Measurements from ENCODE around the gene VSIG10L2. TPM values are rescaled to one million over a fixed set of nuclear protein-coding genes. Genes with fewer than 3 reads are reported as not detected.
"Not testable (repeated sequence)": the region's sequence is repeated elsewhere in the genome, so short reads cannot be mapped to it uniquely, and the experiment has no call there.

Gene VSIG10L2
- total RNA-seq, 1 experiment from 2014 or later = not detected

- intact Hi-C loops (cut with micrococcal nuclease; ENCODE audit: unreplicated experiment) = no loop called here
- TF ChIP-seq, protein P1, sequence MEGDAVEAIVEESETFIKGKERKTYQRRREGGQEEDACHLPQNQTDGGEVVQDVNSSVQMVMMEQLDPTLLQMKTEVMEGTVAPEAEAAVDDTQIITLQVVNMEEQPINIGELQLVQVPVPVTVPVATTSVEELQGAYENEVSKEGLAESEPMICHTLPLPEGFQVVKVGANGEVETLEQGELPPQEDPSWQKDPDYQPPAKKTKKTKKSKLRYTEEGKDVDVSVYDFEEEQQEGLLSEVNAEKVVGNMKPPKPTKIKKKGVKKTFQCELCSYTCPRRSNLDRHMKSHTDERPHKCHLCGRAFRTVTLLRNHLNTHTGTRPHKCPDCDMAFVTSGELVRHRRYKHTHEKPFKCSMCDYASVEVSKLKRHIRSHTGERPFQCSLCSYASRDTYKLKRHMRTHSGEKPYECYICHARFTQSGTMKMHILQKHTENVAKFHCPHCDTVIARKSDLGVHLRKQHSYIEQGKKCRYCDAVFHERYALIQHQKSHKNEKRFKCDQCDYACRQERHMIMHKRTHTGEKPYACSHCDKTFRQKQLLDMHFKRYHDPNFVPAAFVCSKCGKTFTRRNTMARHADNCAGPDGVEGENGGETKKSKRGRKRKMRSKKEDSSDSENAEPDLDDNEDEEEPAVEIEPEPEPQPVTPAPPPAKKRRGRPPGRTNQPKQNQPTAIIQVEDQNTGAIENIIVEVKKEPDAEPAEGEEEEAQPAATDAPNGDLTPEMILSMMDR (IDR thresholded peaks at IDR 0.05; ENCODE audit: insufficient read depth in 1 of 2, low read depth in 1 of 2, low read length in 1 of 2, severe bottlenecking in 1 of 2, unreplicated experiment in 1 of 2) = no peak
- DNase-seq = no peak
- H3K9me3 ChIP-seq = no peaks in the 10 kb centered on the region
- CTCF ChIA-PET = no interaction called here
- H3K4me1 Mint-ChIP-seq (ENCODE audit: low read depth, unreplicated experiment) = peaks cover 6% of the 10 kb centered on the region
- BruUV-seq (replicated peaks) = no TSS peak
- H3K27me3 ChIP-seq (replicated peaks; ENCODE audit: control insufficient read depth, insufficient read depth, low read length) = no peaks in the 10 kb centered on the region
- no peak overlapping the region for H3K4me3 ChIP-seq (ENCODE audit: low read depth, low read length)
- no peaks in the 10 kb centered on the region for H3K36me3 Mint-ChIP-seq (ENCODE audit: insufficient read depth, unreplicated experiment)
- no peak overlapping the region for H3K4me3 Mint-ChIP-seq (ENCODE audit: unreplicated experiment)
- no peak overlapping the region for H3K27ac Mint-ChIP-seq (ENCODE audit: unreplicated experiment)
- POLR2A ChIA-PET = no interaction called here
- H3K36me3 ChIP-seq (ENCODE audit: control insufficient read depth, insufficient read depth, low read length) = no peaks in the 10 kb centered on the region
- no peaks in the 10 kb centered on the region for H3K4me1 ChIP-seq
- no peaks in the 10 kb centered on the region for H3K9me3 Mint-ChIP-seq (ENCODE audit: unreplicated experiment)
- H3K27me3 Mint-ChIP-seq (ENCODE audit: insufficient read depth, unreplicated experiment) = no peaks in the 10 kb centered on the region
Measured at GRCh38 chr11:125982348-125982730, 36.5 kb downstream of the VSIG10L2 start.

DNA sequence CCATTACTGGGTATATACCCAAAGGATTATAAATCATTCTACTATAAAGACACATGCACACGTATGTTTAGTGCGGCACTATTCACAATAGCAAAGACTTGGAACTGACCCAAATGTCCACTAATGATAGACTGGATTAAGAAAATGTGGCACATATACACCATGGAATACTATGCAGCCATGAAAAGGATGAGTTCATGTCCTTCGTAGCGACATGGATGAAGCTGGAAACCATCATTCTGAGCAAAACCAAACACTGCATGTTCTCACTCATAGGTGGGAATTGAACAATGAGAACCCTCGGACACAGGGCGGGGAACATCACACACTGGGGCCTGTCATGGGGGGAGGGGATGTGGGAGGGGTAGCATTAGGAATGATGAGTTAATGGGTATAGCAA lies 40.1 kb downstream of the VSIG10L2 start:
- intact Hi-C loops (cut with micrococcal nuclease; ENCODE audit: unreplicated experiment); DNase-seq; CTCF ChIA-PET; H3K9me3 Mint-ChIP-seq (ENCODE audit: unreplicated experiment); H3K27me3 Mint-ChIP-seq (ENCODE audit: insufficient read depth, unreplicated experiment); H3K4me3 ChIP-seq (ENCODE audit: low read depth, low read length); H3K9me3 ChIP-seq; H3K4me1 Mint-ChIP-seq (ENCODE audit: low read depth, unreplicated experiment); H3K36me3 Mint-ChIP-seq (ENCODE audit: insufficient read depth, unreplicated experiment); BruUV-seq (replicated peaks); H3K27ac Mint-ChIP-seq (ENCODE audit: unreplicated experiment); POLR2A ChIA-PET; H3K36me3 ChIP-seq (ENCODE audit: control insufficient read depth, insufficient read depth, low read length); H3K4me3 Mint-ChIP-seq (ENCODE audit: unreplicated experiment); H3K4me1 ChIP-seq; H3K27me3 ChIP-seq (replicated peaks; ENCODE audit: control insufficient read depth, insufficient read depth, low read length): not testable (repeated sequence)

GRCh38 chr11:125987066-125987641 lies 41.3 kb downstream of the VSIG10L2 start:
- no peak for DNase-seq
- ChIA-PET POLR2A (no interaction called here), CTCF (no interaction called here)
- BruUV-seq (replicated peaks) = no TSS peak
- no peaks in the 10 kb centered on the region for H3K4me1 ChIP-seq
- Mint-ChIP-seq H3K36me3 (ENCODE audit: insufficient read depth, unreplicated experiment) (no peaks in the 10 kb centered on the region), H3K4me3 (ENCODE audit: unreplicated experiment) (no peak overlapping the region), H3K27me3 (ENCODE audit: insufficient read depth, unreplicated experiment) (no peaks in the 10 kb centered on the region), H3K9me3 (ENCODE audit: unreplicated experiment) (no peaks in the 10 kb centered on the region), H3K27ac (ENCODE audit: unreplicated experiment) (no peak overlapping the region), H3K4me1 (ENCODE audit: low read depth, unreplicated experiment) (peaks cover 7% of the 10 kb centered on the region)
- intact Hi-C loops (cut with micrococcal nuclease; ENCODE audit: unreplicated experiment) = no loop called here
- H3K9me3 ChIP-seq = no peaks in the 10 kb centered on the region
- H3K27me3 ChIP-seq (replicated peaks; ENCODE audit: control insufficient read depth, insufficient read depth, low read length) = no peaks in the 10 kb centered on the region
- H3K4me3 ChIP-seq (ENCODE audit: low read depth, low read length) = no peak overlapping the region
- TF ChIP-seq, protein P1 (IDR thresholded peaks at IDR 0.05; ENCODE audit: insufficient read depth in 1 of 2, low read depth in 1 of 2, low read length in 1 of 2, severe bottlenecking in 1 of 2, unreplicated experiment in 1 of 2) = no peak
- no peaks in the 10 kb centered on the region for H3K36me3 ChIP-seq (ENCODE audit: control insufficient read depth, insufficient read depth, low read length)

DNA sequence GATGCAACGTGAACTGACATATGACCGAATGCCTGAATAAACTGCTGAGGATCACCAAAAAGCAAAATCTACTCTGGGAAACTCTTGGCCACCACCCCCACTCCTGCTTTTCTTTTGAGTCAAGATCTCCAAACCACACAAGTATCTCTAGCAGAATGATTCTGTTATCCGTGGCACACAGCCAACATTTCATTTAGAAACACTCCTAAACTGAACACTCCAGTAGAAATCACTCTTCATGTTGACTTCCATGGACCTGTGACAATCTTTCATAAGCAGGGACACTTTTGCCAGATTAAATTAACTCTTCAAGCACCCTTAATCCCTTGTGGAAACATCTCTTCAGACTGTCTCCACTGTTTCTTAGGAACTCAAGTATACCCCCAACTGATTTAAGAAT lies 44.4 kb downstream of the VSIG10L2 start:
- Mint-ChIP-seq H3K27me3 (ENCODE audit: insufficient read depth, unreplicated experiment) (no peaks in the 10 kb centered on the region), H3K36me3 (ENCODE audit: insufficient read depth, unreplicated experiment) (no peaks in the 10 kb centered on the region), H3K9me3 (ENCODE audit: unreplicated experiment) (no peaks in the 10 kb centered on the region), H3K4me3 (ENCODE audit: unreplicated experiment) (no peak overlapping the region), H3K27ac (ENCODE audit: unreplicated experiment) (no peak overlapping the region), H3K4me1 (ENCODE audit: low read depth, unreplicated experiment) (peaks cover 7% of the 10 kb centered on the region)
- Histone ChIP-seq H3K27me3 (replicated peaks; ENCODE audit: control insufficient read depth, insufficient read depth, low read length) (no peaks in the 10 kb centered on the region), H3K4me3 (ENCODE audit: low read depth, low read length) (no peak overlapping the region), H3K36me3 (ENCODE audit: control insufficient read depth, insufficient read depth, low read length) (no peaks in the 10 kb centered on the region), H3K4me1 (no peaks in the 10 kb centered on the region), H3K9me3 (no peaks in the 10 kb centered on the region)
- TF ChIP-seq, protein P1 (IDR thresholded peaks at IDR 0.05; ENCODE audit: insufficient read depth in 1 of 2, low read depth in 1 of 2, low read length in 1 of 2, severe bottlenecking in 1 of 2, unreplicated experiment in 1 of 2) = no peak
- DNase-seq = no peak
- ChIA-PET POLR2A (no interaction called here), CTCF (no interaction called here)
- BruUV-seq (replicated peaks) = no TSS peak
- intact Hi-C loops (cut with micrococcal nuclease; ENCODE audit: unreplicated experiment) = no loop called here

All from Caco-2 (cell line).